GM23248 (cell line): ENCODE results near the gene AP2B1. TPM values are rescaled to one million over a fixed set of nuclear protein-coding genes. Genes with fewer than 3 reads are reported as not detected.

Experiments used
- DNase-seq: peaks from one replicate; pipeline ENCODE4 v3.0.0-alpha.2; 2015
- H2AFZ ChIP-seq: fragments of 200-600 bp; sonication (generic); 2 replicates; pipeline ENCODE4 v1.6.1; 2016; ENCODE audit warnings: antibody characterized with exemption
- H3F3A ChIP-seq: fragments of 200-600 bp; sonication (generic); 2 replicates; pipeline ENCODE4 v1.6.1; 2016; ENCODE audit warnings: mild to moderate bottlenecking, antibody characterized with exemption, mixed run types; ENCODE audit not compliant: insufficient read depth
- H3K27ac ChIP-seq: fragments of 200-600 bp; sonication (generic); 2 replicates; pipeline ENCODE4 v1.5.1; 2016; ENCODE audit warnings: mild to moderate bottlenecking
- H3K27me3 ChIP-seq: fragments of 200-600 bp; sonication (generic); replicated peaks from 2 replicates; pipeline ENCODE4 v1.6.1; 2016; ENCODE audit warnings: mild to moderate bottlenecking; ENCODE audit not compliant: insufficient read depth
- H3K36me3 ChIP-seq: fragments of 200-600 bp; sonication (generic); 2 replicates; pipeline ENCODE4 v1.6.1; 2016; ENCODE audit warnings: low read depth, mild to moderate bottlenecking
- H3K4me1 ChIP-seq: fragments of 200-600 bp; sonication (generic); 2 replicates; pipeline ENCODE4 v1.6.1; 2016; ENCODE audit warnings: mild to moderate bottlenecking; ENCODE audit not compliant: insufficient read depth
- H3K4me2 ChIP-seq: fragments of 200-600 bp; sonication (generic); one replicate; pipeline ENCODE4 v1.6.1; 2016; ENCODE audit warnings: mild to moderate bottlenecking; ENCODE audit not compliant: unreplicated experiment
- H3K4me3 ChIP-seq: fragments of 200-600 bp; sonication (generic); 2 replicates; pipeline ENCODE4 v1.5.1; 2016; ENCODE audit warnings: mild to moderate bottlenecking
- H3K79me2 ChIP-seq: fragments of 200-600 bp; sonication (generic); 2 replicates; pipeline ENCODE4 v1.6.1; 2016; ENCODE audit warnings: mild to moderate bottlenecking; ENCODE audit not compliant: insufficient read depth
- H3K9ac ChIP-seq: fragments of 200-600 bp; sonication (generic); 2 replicates; pipeline ENCODE4 v1.6.1; 2016; ENCODE audit warnings: mild to moderate bottlenecking
- H3K9me2 ChIP-seq: fragments of 200-600 bp; sonication (generic); 2 replicates; pipeline ENCODE4 v1.6.1; 2016; ENCODE audit warnings: mixed run types, mild to moderate bottlenecking, moderate library complexity; ENCODE audit not compliant: insufficient read depth
- H3K9me3 ChIP-seq: fragments of 200-600 bp; sonication (generic); one replicate; pipeline ENCODE4 v1.6.1; 2017; ENCODE audit warnings: low read depth
- H4K20me1 ChIP-seq: fragments of 200-600 bp; sonication (generic); 2 replicates; pipeline ENCODE4 v1.6.0; 2016; ENCODE audit not compliant: insufficient read depth
- EZH2 ChIP-seq: fragments of 200-600 bp; sonication (generic); IDR thresholded peaks from 2 replicates; pipeline ENCODE4 v1.6.1; 2018; ENCODE audit warnings: antibody characterized with exemption, mild to moderate bottlenecking; ENCODE audit not compliant: insufficient read depth, poor library complexity, severe bottlenecking
- EZH2phosphoT487 ChIP-seq: fragments of 200-600 bp; sonication (generic); IDR thresholded peaks from 2 replicates; pipeline ENCODE4 v1.6.1; 2018; ENCODE audit warnings: antibody characterized with exemption, moderate library complexity, mild to moderate bottlenecking, low read depth; ENCODE audit not compliant: insufficient read depth
- WGBS, 2 experiments: methylation state at CpG; one replicate each; pipeline ENCODE4 v1.1.6; 2015 to 2017; ENCODE audit warnings: low lambda C conversion rate in 2 of 2, low coverage in 1 of 2; ENCODE audit errors: missing lambda C conversion rate in 2 of 2; 5-methylcytosine and 5-hydroxymethylcytosine counted together
- in situ Hi-C: fragments of 300-500 bp; cut with MboI; formaldehyde crosslinking; loops from 2 replicates; pipeline ENCODE4 v1.15.0; 2020
- polyA plus RNA-seq: library from polyadenylated mRNA; unstranded; fragments of >200 nt; fragmentation: Nextera tagmentation; extraction: Ambion mirVana; gene quantifications from 2 replicates; pipeline ENCODE4 v1.2.1, GENCODE V29; 2016
- small RNA-seq: library from RNA; depleted of rRNA; stranded (forward); fragments of <200 nt; gene quantifications from one replicate; pipeline ENCODE3, GENCODE V24; 2014; ENCODE audit warnings: low read depth, low replicate concordance
- total RNA-seq: library from RNA; depleted of rRNA; stranded (reverse); fragments of >200 nt; shearing (Covaris generic); gene quantifications from 2 replicates; pipeline ENCODE4 v1.2.3, GENCODE V29; 2014; rRNA removed

The AP2B1 gene
- total and polyA plus RNA-seq, 2 experiments from 2014 or later = 72.4 to 85.9 TPM

DNA sequence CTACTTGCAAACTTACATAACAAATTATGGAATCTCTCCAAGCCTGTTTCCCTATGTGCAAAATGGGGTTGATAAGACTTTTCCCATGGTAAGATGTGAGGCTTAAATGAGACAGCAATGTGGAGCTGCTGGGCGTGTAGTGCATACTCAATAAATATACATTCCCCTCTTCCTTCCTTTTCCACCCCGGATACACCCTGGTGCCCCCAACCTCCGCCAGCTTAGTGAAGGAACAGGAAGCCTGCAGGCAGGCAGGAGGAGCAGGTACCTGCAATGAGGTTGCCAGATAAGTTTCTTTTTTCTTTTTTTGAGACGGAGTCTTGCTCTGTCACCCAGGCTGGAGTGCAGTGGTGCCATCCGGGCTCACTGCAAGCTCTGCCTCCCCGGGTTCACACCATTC is 188.5 kb downstream of the AP2B1 start:
- Histone ChIP-seq H3K36me3 (no peaks in the 10 kb centered on the region), H3K4me2 (no peak overlapping the region), H2AFZ (no peak overlapping the region), H3K4me1 (peaks cover 17% of the 10 kb centered on the region), H3K27ac (no peak overlapping the region), H3F3A (peaks cover 14% of the 10 kb centered on the region), H3K9me3 (no peaks in the 10 kb centered on the region), H3K27me3 (peaks cover 24% of the 10 kb centered on the region), H4K20me1 (no peaks in the 10 kb centered on the region), H3K9ac (no peak overlapping the region), H3K4me3 (no peak overlapping the region), H3K79me2 (no peaks in the 10 kb centered on the region), H3K9me2 (no peaks in the 10 kb centered on the region)
- in situ Hi-C loops = no loop called here
- 65 to 80% methylated on average over 6 of the region's 6 CpGs for WGBS, 2 experiments
- DNase-seq = no peak
- no peak for TF ChIP-seq EZH2
- TF ChIP-seq EZH2phosphoT487 = no peak

Small RNAs within 50 kb of the gene (small RNA-seq; reads per million reads assigned to genes)
- not detected for gene AC004134.1
- not detected for gene AC015911.1
- gene SNORD7 = 21.9 reads per million, percentile 89 among the genes with 10 or more reads in this experiment

Other genes with a start within 250 kb of the AP2B1 start
- gene SLFN11, start 213.7 kb upstream of the AP2B1 start, total RNA-seq = 49.3 and 59.7 TPM in 2 replicates
- gene SLFN11, start 213.7 kb upstream of the AP2B1 start, polyA plus RNA-seq = 32.8 and 34.1 TPM in 2 replicates
- 32.0 and 41.2 TPM in 2 replicates for gene SLFN12, start 154.8 kb upstream of the AP2B1 start, total RNA-seq
- gene SLFN12, start 154.8 kb upstream of the AP2B1 start, polyA plus RNA-seq = 15.1 and 15.9 TPM in 2 replicates
- 1.6 and 2.4 TPM in 2 replicates for gene SLFN13, start 138.6 kb upstream of the AP2B1 start, total RNA-seq
- 3.9 and 4.8 TPM in 2 replicates for gene SLFN13, start 138.6 kb upstream of the AP2B1 start, polyA plus RNA-seq
- 0.11 TPM in 1 of 2 replicates, not detected in the other for gene SLFN12L, start 49.6 kb upstream of the AP2B1 start, total RNA-seq
- gene SLFN12L, start 49.6 kb upstream of the AP2B1 start, polyA plus RNA-seq = not detected in 2 replicates
- gene SLFN14, start 26.5 kb upstream of the AP2B1 start, total RNA-seq = not detected in 2 replicates
- not detected in 2 replicates for gene SLFN14, start 26.5 kb upstream of the AP2B1 start, polyA plus RNA-seq
- 7.9 and 10.1 TPM in 2 replicates for gene PEX12, start 8.8 kb upstream of the AP2B1 start, total RNA-seq
- gene PEX12, start 8.8 kb upstream of the AP2B1 start, polyA plus RNA-seq = 6.3 and 6.7 TPM in 2 replicates
- gene RASL10B, start 144.3 kb downstream of the AP2B1 start, total RNA-seq = 0.54 and 0.76 TPM in 2 replicates
- 0.08 and 0.11 TPM in 2 replicates for gene RASL10B, start 144.3 kb downstream of the AP2B1 start, polyA plus RNA-seq
- gene GAS2L2, start 165.9 kb downstream of the AP2B1 start, total RNA-seq = not detected in 2 replicates
- gene GAS2L2, start 165.9 kb downstream of the AP2B1 start, polyA plus RNA-seq = 0.06 TPM in 1 of 2 replicates, not detected in the other
- not detected in 2 replicates for gene C17orf50, start 173.6 kb downstream of the AP2B1 start, total RNA-seq
- not detected in 2 replicates for gene C17orf50, start 173.6 kb downstream of the AP2B1 start, polyA plus RNA-seq
- gene MMP28, start 208.3 kb downstream of the AP2B1 start, total RNA-seq = not detected in 2 replicates
- 0.25 TPM in 1 of 2 replicates, not detected in the other for gene MMP28, start 208.3 kb downstream of the AP2B1 start, polyA plus RNA-seq
- gene TAF15, start 222.2 kb downstream of the AP2B1 start, total RNA-seq = 27.5 and 39.3 TPM in 2 replicates
- gene TAF15, start 222.2 kb downstream of the AP2B1 start, polyA plus RNA-seq = 7.0 and 9.2 TPM in 2 replicates